DMS 273 treated with DMSO at 0.1 percent for 48 hours (cell line): ENCODE data around the gene TMUB1.

Experiments
- DNase-seq: peaks from one replicate; lab custom pipeline; 2025; lab: John Stamatoyannopoulos, UW

The TMUB1 gene

GRCh38 chr7:151068069-151068773 is 15.1 kb downstream of the TMUB1 start:
- DNase-seq, result no peak

GRCh38 chr7:151066273-151066974 is 16.9 kb downstream of the TMUB1 start:
- DNase-seq, result no peak

- DNase-seq, result no peak
These were observed 17.8 kb downstream of the TMUB1 start for GRCh38 chr7:151065516-151065915.

- no peak for DNase-seq
These were observed 18.3 kb downstream of the TMUB1 start for GRCh38 chr7:151064993-151065392.

GRCh38 chr7:151064454-151064853 is 18.8 kb downstream of the TMUB1 start:
- DNase-seq, result no peak

- DNase-seq, result no peak
These were observed 20.1 kb downstream of the TMUB1 start for GRCh38 chr7:151063212-151063561.

- no peak for DNase-seq
These were observed 20.7 kb downstream of the TMUB1 start for GRCh38 chr7:151062399-151063211.

- DNase-seq, result no peak
These were observed 21.2 kb downstream of the TMUB1 start for GRCh38 chr7:151062111-151062398.

GRCh38 chr7:151061213-151062110 is 21.8 kb downstream of the TMUB1 start:
- no peak for DNase-seq

GRCh38 chr7:151060416-151061212 is 22.7 kb downstream of the TMUB1 start:
- DNase-seq, result no peak

- no peak for DNase-seq
These were observed 23.2 kb downstream of the TMUB1 start for GRCh38 chr7:151060113-151060415.

GRCh38 chr7:151059367-151060112 is 23.8 kb downstream of the TMUB1 start, which contains the start of gene SLC4A2:
Gene SLC4A2, plus strand, starts transcription at chr7:151059589. Its CDS starts 2,399 bp downstream, at chr7:151061988.
- peak; percentile 45 for DNase-seq

- DNase-seq, result no peak
These were observed 24.4 kb downstream of the TMUB1 start for GRCh38 chr7:151058781-151059366.

GRCh38 chr7:151057989-151058780 is 25.1 kb downstream of the TMUB1 start:
- peak; percentile 99 for DNase-seq

- DNase-seq, result no peak
These were observed 25.7 kb downstream of the TMUB1 start, which contains the start of gene CDK5 for GRCh38 chr7:151057506-151057988. Gene CDK5, minus strand, starts transcription at chr7:151057897. Its CDS starts 49 bp downstream, at chr7:151057848.

GRCh38 chr7:151056666-151057505 is 26.4 kb downstream of the TMUB1 start:
- DNase-seq, result no peak

GRCh38 chr7:151056283-151056665 is 27.0 kb downstream of the TMUB1 start:
- no peak for DNase-seq

- DNase-seq, result no peak
These were observed 29.5 kb downstream of the TMUB1 start for GRCh38 chr7:151053751-151054150.
